ENCODE measurements around the gene FCMR.

FCMR gene

DNA sequence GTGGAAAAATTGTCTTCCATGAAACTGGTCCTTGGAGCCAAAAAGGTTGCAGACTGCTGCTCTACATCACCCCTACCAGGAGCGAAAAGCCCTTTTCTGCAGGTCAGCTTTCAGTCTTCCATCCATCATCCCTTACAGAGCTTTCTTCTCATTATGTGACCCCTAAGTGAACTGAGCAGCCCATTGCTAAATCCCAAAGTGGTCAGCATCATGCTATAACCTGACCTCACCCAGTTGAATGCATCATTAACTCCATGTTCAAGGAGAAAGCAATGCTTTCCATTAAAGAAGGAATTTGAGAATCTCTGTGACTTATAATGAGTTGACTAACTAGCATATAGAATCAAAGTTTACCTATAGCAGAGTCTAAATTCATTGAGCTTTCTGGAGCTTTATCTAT lies 34.9 kb downstream of the FCMR start:
- Histone ChIP-seq H3K4me1 (ENCODE audit: control insufficient read depth, insufficient read depth, low read depth, low read length) (no peaks in the 10 kb centered on the region), H3K23ac (ENCODE audit: low read length in 2 of 2) (no peak overlapping the region), H2BK15ac (ENCODE audit: low read depth, poor library complexity, severe bottlenecking) (no peak overlapping the region), H2AK5ac (ENCODE audit: low read length, severe bottlenecking) (no peak overlapping the region), H3K4me3 (ENCODE audit: insufficient read depth in 1 of 2, low read depth in 1 of 2, low read length in 2 of 2) (no peak overlapping the region), H3K4ac (ENCODE audit: low read depth in 1 of 2, low read length in 2 of 2) (no peak overlapping the region), H2BK120ac (ENCODE audit: low read depth, low read length) (no peak overlapping the region), H2BK5ac (ENCODE audit: low read depth, low read length, poor library complexity, severe bottlenecking) (no peak overlapping the region), H3K79me1 (replicated peaks; ENCODE audit: low read length, poor library complexity, severe bottlenecking) (no peaks in the 10 kb centered on the region), H3K9ac (ENCODE audit: low read length) (no peak overlapping the region), H2BK12ac (ENCODE audit: low read length in 2 of 2) (no peak overlapping the region), H3K36me3 (ENCODE audit: control insufficient read depth in 1 of 2, insufficient read depth in 2 of 2, low read depth in 1 of 2, low read length in 2 of 2) (no peaks in the 10 kb centered on the region), H4K91ac (ENCODE audit: low read length) (no peak overlapping the region), H3K27ac (ENCODE audit: low read length, poor library complexity, severe bottlenecking) (no peak overlapping the region), H3K4me2 (ENCODE audit: low read length, poor library complexity, severe bottlenecking) (no peak overlapping the region), H3K27me3 (ENCODE audit: control insufficient read depth in 1 of 2, insufficient read depth in 1 of 2, low read length in 2 of 2) (peaks cover 0 to 24% of the 10 kb centered on the region in 2 experiments), H3K14ac (ENCODE audit: low read length in 2 of 2) (no peak overlapping the region), H3K18ac (ENCODE audit: low read depth in 1 of 2, low read length in 2 of 2) (no peak overlapping the region), H4K8ac (ENCODE audit: low read length) (no peak overlapping the region), H2AFZ (ENCODE audit: low read depth, low read length) (no peak overlapping the region), H3K9me3 (ENCODE audit: control insufficient read depth, low read length) (no peaks in the 10 kb centered on the region)
- peak; percentile 37 for DNase-seq
- 97% methylated on average over 1 of the region's 1 CpG for WGBS

GRCh38 chr1:206885341-206886060 lies 36.2 kb downstream of the FCMR start:
- no peak overlapping the region for H4K91ac ChIP-seq (ENCODE audit: low read length)
- DNase-seq = no peak
- H2AFZ ChIP-seq (ENCODE audit: low read depth, low read length) = no peak overlapping the region
- H3K27me3 ChIP-seq (ENCODE audit: control insufficient read depth in 1 of 2, insufficient read depth in 1 of 2, low read length in 2 of 2) = peaks cover 0 to 18% of the 10 kb centered on the region in 2 experiments
- no peaks in the 10 kb centered on the region for H3K79me1 ChIP-seq (replicated peaks; ENCODE audit: low read length, poor library complexity, severe bottlenecking)
- H2BK15ac ChIP-seq (ENCODE audit: low read depth, poor library complexity, severe bottlenecking) = no peak overlapping the region
- no peak overlapping the region for H3K14ac ChIP-seq (ENCODE audit: low read length in 2 of 2)
- H3K9me3 ChIP-seq (ENCODE audit: control insufficient read depth, low read length) = no peaks in the 10 kb centered on the region
- H3K27ac ChIP-seq (ENCODE audit: low read length, poor library complexity, severe bottlenecking) = no peak overlapping the region
- H2BK12ac ChIP-seq (ENCODE audit: low read length in 2 of 2) = no peak overlapping the region
- no peaks in the 10 kb centered on the region for H3K4me1 ChIP-seq (ENCODE audit: control insufficient read depth, insufficient read depth, low read depth, low read length)
- 97% methylated on average over 2 of the region's 3 CpGs for WGBS
- H3K36me3 ChIP-seq (ENCODE audit: control insufficient read depth in 1 of 2, insufficient read depth in 2 of 2, low read depth in 1 of 2, low read length in 2 of 2) = no peaks in the 10 kb centered on the region
- H2AK5ac ChIP-seq (ENCODE audit: low read length, severe bottlenecking) = no peak overlapping the region
- no peak overlapping the region for H3K18ac ChIP-seq (ENCODE audit: low read depth in 1 of 2, low read length in 2 of 2)
- no peak overlapping the region for H4K8ac ChIP-seq (ENCODE audit: low read length)
- no peak overlapping the region for H3K23ac ChIP-seq (ENCODE audit: low read length in 2 of 2)
- H2BK120ac ChIP-seq (ENCODE audit: low read depth, low read length) = no peak overlapping the region
- H3K9ac ChIP-seq (ENCODE audit: low read length) = no peak overlapping the region
- H2BK5ac ChIP-seq (ENCODE audit: low read depth, low read length, poor library complexity, severe bottlenecking) = no peak overlapping the region
- no peak overlapping the region for H3K4me2 ChIP-seq (ENCODE audit: low read length, poor library complexity, severe bottlenecking)
- H3K4ac ChIP-seq (ENCODE audit: low read depth in 1 of 2, low read length in 2 of 2) = no peak overlapping the region
- H3K4me3 ChIP-seq (ENCODE audit: insufficient read depth in 1 of 2, low read depth in 1 of 2, low read length in 2 of 2) = no peak overlapping the region

- no peaks in the 10 kb centered on the region for H3K36me3 ChIP-seq (ENCODE audit: control insufficient read depth in 1 of 2, insufficient read depth in 2 of 2, low read depth in 1 of 2, low read length in 2 of 2)
- H2AFZ ChIP-seq (ENCODE audit: low read depth, low read length) = no peak overlapping the region
- no peak overlapping the region for H4K91ac ChIP-seq (ENCODE audit: low read length)
- H3K18ac ChIP-seq (ENCODE audit: low read depth in 1 of 2, low read length in 2 of 2) = no peak overlapping the region
- peaks cover 0 to 18% of the 10 kb centered on the region in 2 experiments for H3K27me3 ChIP-seq (ENCODE audit: control insufficient read depth in 1 of 2, insufficient read depth in 1 of 2, low read length in 2 of 2)
- H2BK5ac ChIP-seq (ENCODE audit: low read depth, low read length, poor library complexity, severe bottlenecking) = no peak overlapping the region
- no peak overlapping the region for H4K8ac ChIP-seq (ENCODE audit: low read length)
- no peak overlapping the region for H3K4me2 ChIP-seq (ENCODE audit: low read length, poor library complexity, severe bottlenecking)
- H3K4me3 ChIP-seq (ENCODE audit: insufficient read depth in 1 of 2, low read depth in 1 of 2, low read length in 2 of 2) = no peak overlapping the region
- no peak overlapping the region for H2BK15ac ChIP-seq (ENCODE audit: low read depth, poor library complexity, severe bottlenecking)
- no peaks in the 10 kb centered on the region for H3K79me1 ChIP-seq (replicated peaks; ENCODE audit: low read length, poor library complexity, severe bottlenecking)
- H3K9ac ChIP-seq (ENCODE audit: low read length) = no peak overlapping the region
- no peak overlapping the region for H2AK5ac ChIP-seq (ENCODE audit: low read length, severe bottlenecking)
- H2BK120ac ChIP-seq (ENCODE audit: low read depth, low read length) = no peak overlapping the region
- H3K27ac ChIP-seq (ENCODE audit: low read length, poor library complexity, severe bottlenecking) = no peak overlapping the region
- WGBS = 93% methylated on average over 1 of the region's 2 CpGs
- no peaks in the 10 kb centered on the region for H3K4me1 ChIP-seq (ENCODE audit: control insufficient read depth, insufficient read depth, low read depth, low read length)
- H2BK12ac ChIP-seq (ENCODE audit: low read length in 2 of 2) = no peak overlapping the region
- H3K9me3 ChIP-seq (ENCODE audit: control insufficient read depth, low read length) = peaks cover 2% of the 10 kb centered on the region
- H3K23ac ChIP-seq (ENCODE audit: low read length in 2 of 2) = no peak overlapping the region
- H3K4ac ChIP-seq (ENCODE audit: low read depth in 1 of 2, low read length in 2 of 2) = no peak overlapping the region
- no peak for DNase-seq
- no peak overlapping the region for H3K14ac ChIP-seq (ENCODE audit: low read length in 2 of 2)
Measured at GRCh38 chr1:206883876-206884275, 37.9 kb downstream of the FCMR start.

DNA sequence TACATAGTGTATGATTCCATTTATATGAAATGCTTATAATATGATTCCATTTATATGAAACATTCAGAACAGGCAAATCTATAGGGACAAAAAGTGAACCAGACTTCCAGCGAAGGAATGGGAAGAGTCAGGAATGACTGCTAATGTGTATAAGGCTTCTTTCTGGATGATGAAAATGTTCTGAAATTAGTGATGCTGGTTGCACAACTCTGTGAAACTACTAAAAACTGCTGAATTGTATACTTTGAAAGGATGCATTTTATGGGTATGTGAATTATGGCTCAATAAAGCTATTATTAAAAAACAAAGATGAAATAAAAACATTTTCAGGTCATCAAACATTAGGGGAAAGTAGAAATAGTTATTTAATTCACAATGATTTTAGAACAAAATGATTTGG lies 38.6 kb downstream of the FCMR start:
- Histone ChIP-seq H4K91ac (ENCODE audit: low read length) (no peak overlapping the region), H3K9me3 (ENCODE audit: control insufficient read depth, low read length) (peaks cover 7% of the 10 kb centered on the region), H3K4me3 (ENCODE audit: insufficient read depth in 1 of 2, low read depth in 1 of 2, low read length in 2 of 2) (no peak overlapping the region), H3K27me3 (ENCODE audit: control insufficient read depth in 1 of 2, insufficient read depth in 1 of 2, low read length in 2 of 2) (peaks cover 0 to 18% of the 10 kb centered on the region in 2 experiments), H3K4me1 (ENCODE audit: control insufficient read depth, insufficient read depth, low read depth, low read length) (no peaks in the 10 kb centered on the region), H3K23ac (ENCODE audit: low read length in 2 of 2) (no peak overlapping the region), H3K4ac (ENCODE audit: low read depth in 1 of 2, low read length in 2 of 2) (no peak overlapping the region), H3K36me3 (ENCODE audit: control insufficient read depth in 1 of 2, insufficient read depth in 2 of 2, low read depth in 1 of 2, low read length in 2 of 2) (no peaks in the 10 kb centered on the region), H3K27ac (ENCODE audit: low read length, poor library complexity, severe bottlenecking) (no peak overlapping the region), H3K14ac (ENCODE audit: low read length in 2 of 2) (no peak overlapping the region), H3K18ac (ENCODE audit: low read depth in 1 of 2, low read length in 2 of 2) (no peak overlapping the region), H3K79me1 (replicated peaks; ENCODE audit: low read length, poor library complexity, severe bottlenecking) (no peaks in the 10 kb centered on the region), H3K4me2 (ENCODE audit: low read length, poor library complexity, severe bottlenecking) (no peak overlapping the region), H4K8ac (ENCODE audit: low read length) (no peak overlapping the region), H2BK5ac (ENCODE audit: low read depth, low read length, poor library complexity, severe bottlenecking) (no peak overlapping the region), H2BK12ac (ENCODE audit: low read length in 2 of 2) (no peak overlapping the region), H3K9ac (ENCODE audit: low read length) (no peak overlapping the region), H2AK5ac (ENCODE audit: low read length, severe bottlenecking) (no peak overlapping the region), H2AFZ (ENCODE audit: low read depth, low read length) (no peak overlapping the region), H2BK120ac (ENCODE audit: low read depth, low read length) (no peak overlapping the region), H2BK15ac (ENCODE audit: low read depth, poor library complexity, severe bottlenecking) (no peak overlapping the region)
- DNase-seq = no peak
- WGBS = 93% methylated on average over 1 of the region's 1 CpG
